Natural killer cell (primary cell): ENCODE data around the gene NIPAL4. TPM values are rescaled to one million over a fixed set of nuclear protein-coding genes. Genes with fewer than 3 reads are reported as not detected.

Experiments
- ATAC-seq, 3 donors: fragments of 150-1000 bp in 2 of 3; fragments of 200-7000 bp in 1 of 3; cut with Tn5 transposase; 1 replicate in 1 of 3; 2 replicates in 2 of 3; pipeline ENCODE4 v1.10.0; 2021; ENCODE audit warnings: mild to moderate bottlenecking in 2 of 3, moderate library complexity in 2 of 3
- DNase-seq, 2 donors: peaks; one replicate each; pipeline versions ENCODE4 v3.0.0 to v3.0.0-alpha.2; 2013 to 2021; ENCODE audit warnings: mixed read lengths in 1 of 2
- H3K27ac ChIP-seq: one replicate; pipeline ENCODE4 v1.5.1; 2013; ENCODE audit warnings: mild to moderate bottlenecking, low read length
- H3K27me3 ChIP-seq: one replicate; pipeline ENCODE4 v1.6.1; 2013; ENCODE audit warnings: low read length; ENCODE audit not compliant: control insufficient read depth, insufficient read depth
- H3K36me3 ChIP-seq: one replicate; pipeline ENCODE4 v1.6.1; 2013; ENCODE audit warnings: low read length; ENCODE audit not compliant: control insufficient read depth, insufficient read depth
- H3K4me1 ChIP-seq: one replicate; pipeline ENCODE4 v1.6.1; 2013; ENCODE audit warnings: low read length; ENCODE audit not compliant: control insufficient read depth, insufficient read depth
- H3K4me3 ChIP-seq: one replicate; pipeline ENCODE4 v1.5.1; 2013; ENCODE audit warnings: low read length
- H3K9me3 ChIP-seq: one replicate; pipeline ENCODE4 v1.6.1; 2013; ENCODE audit warnings: low read length; ENCODE audit not compliant: control insufficient read depth, insufficient read depth
- H3K27ac Mint-ChIP-seq, 2 donors: one replicate each; pipeline ENCODE4 v1.8.0; 2022; ENCODE audit warnings: mild to moderate bottlenecking in 2 of 2, mixed read lengths in 2 of 2, moderate library complexity in 1 of 2
- H3K27me3 Mint-ChIP-seq, 2 donors: one replicate each; pipeline ENCODE4 v1.8.0; 2022; ENCODE audit warnings: low read depth in 2 of 2, mixed read lengths in 2 of 2
- H3K36me3 Mint-ChIP-seq: one replicate; pipeline ENCODE4 v1.8.0; 2022; ENCODE audit warnings: mixed read lengths
- H3K4me1 Mint-ChIP-seq, 2 donors: one replicate each; pipeline ENCODE4 v1.8.0; 2022; ENCODE audit warnings: mixed read lengths in 2 of 2
- H3K4me3 Mint-ChIP-seq: one replicate; pipeline ENCODE4 v1.8.0; 2022; ENCODE audit warnings: mild to moderate bottlenecking, moderate library complexity, mixed read lengths
- H3K9me3 Mint-ChIP-seq, 2 donors: one replicate each; pipeline ENCODE4 v1.8.0; 2022; ENCODE audit warnings: mixed read lengths in 2 of 2
- CTCF ChIP-seq: fragments of 200-600 bp; IDR thresholded peaks from one replicate; pipeline ENCODE4 v1.8.0; 2022; ENCODE audit warnings: antibody characterized with exemption
- WGBS: methylation state at CpG from one replicate; pipeline ENCODE4 v1.1.7; 2013; ENCODE audit warnings: missing lambda C conversion rate; ENCODE audit not compliant: insufficient coverage; 5-methylcytosine and 5-hydroxymethylcytosine counted together
- intact Hi-C: fragments of 100-400 bp; cut with micrococcal nuclease; formaldehyde crosslinking; loops from one replicate; pipeline ENCODE4 v1.14.2; 2022
- total RNA-seq, 4 donors: library from RNA; stranded (reverse); fragments of 120-200 nt in 1 of 4; gene quantifications; one replicate each; pipeline versions ENCODE4 v1.2.3 to v1.2.4, GENCODE V29; 2013 to 2022

Gene NIPAL4
- total RNA-seq, 3 donors from 2014 or later (not counting 1 experiment from before 2014, with no cell fraction given): 0.39 to 1.3 TPM; not detected in 1

GRCh38 chr5:157431544-157432200, 28.3 kb upstream of the NIPAL4 start:
- Histone ChIP-seq H3K27ac (no peak overlapping the region), H3K27me3 (no peaks in the 10 kb centered on the region), H3K4me1 (no peaks in the 10 kb centered on the region), H3K4me3 (no peak overlapping the region), H3K36me3 (no peaks in the 10 kb centered on the region), H3K9me3 (no peaks in the 10 kb centered on the region)
- Mint-ChIP-seq H3K4me1 (no peaks in the 10 kb centered on the region), H3K4me3 (no peak overlapping the region), H3K36me3 (no peaks in the 10 kb centered on the region), H3K27me3 (peaks cover 18 to 53% of the 10 kb centered on the region in 2 donors), H3K9me3 (no peaks in the 10 kb centered on the region), H3K27ac (no peak overlapping the region)
- ATAC-seq (peak; percentile 80 to 83 (median 82)), DNase-seq (peak in 1 of 2 donors; percentile 73)
- intact Hi-C loops: loop anchor here (1.0 to 10.0 kb wide), 2 partner anchors 283 to 312 kb away; partner anchors contain the start of gene LSM11
- WGBS: 59% methylated on average over 4 of the region's 4 CpGs
- TF ChIP-seq CTCF: peak; percentile 56

- Histone ChIP-seq H3K9me3 (no peaks in the 10 kb centered on the region), H3K27ac (no peak overlapping the region), H3K36me3 (no peaks in the 10 kb centered on the region), H3K4me3 (no peak overlapping the region), H3K4me1 (no peaks in the 10 kb centered on the region), H3K27me3 (no peaks in the 10 kb centered on the region)
- DNase-seq (no peak), ATAC-seq (no peak)
- peaks cover 9 to 34% of the 10 kb centered on the region in 2 donors for H3K27me3 Mint-ChIP-seq
- no peak overlapping the region for H3K27ac Mint-ChIP-seq
- no peaks in the 10 kb centered on the region for H3K9me3 Mint-ChIP-seq
- no peaks in the 10 kb centered on the region for H3K36me3 Mint-ChIP-seq
- 92% methylated on average over 4 of the region's 4 CpGs for WGBS
- no peak for TF ChIP-seq CTCF
- intact Hi-C loops: loop anchor here (10.0 kb wide), 1 partner anchor 281 kb away; no protein-coding TSS in a partner anchor
- H3K4me1 Mint-ChIP-seq: no peaks in the 10 kb centered on the region
- no peak overlapping the region for H3K4me3 Mint-ChIP-seq
Measured at GRCh38 chr5:157434096-157434495, 25.9 kb upstream of the NIPAL4 start.

- H3K27ac ChIP-seq: no peak overlapping the region
- 90% methylated on average over 6 of the region's 7 CpGs for WGBS
- H3K9me3 ChIP-seq: no peaks in the 10 kb centered on the region
- H3K4me1 ChIP-seq: no peaks in the 10 kb centered on the region
- no peak for TF ChIP-seq CTCF
- H3K9me3 Mint-ChIP-seq: no peaks in the 10 kb centered on the region
- ATAC-seq (no peak), DNase-seq (no peak)
- H3K4me1 Mint-ChIP-seq: no peaks in the 10 kb centered on the region
- H3K27ac Mint-ChIP-seq: no peak overlapping the region
- H3K27me3 ChIP-seq: no peaks in the 10 kb centered on the region
- no peak overlapping the region for H3K4me3 ChIP-seq
- no peak overlapping the region for H3K4me3 Mint-ChIP-seq
- intact Hi-C loops: no loop called here
- H3K36me3 Mint-ChIP-seq: no peaks in the 10 kb centered on the region
- H3K27me3 Mint-ChIP-seq: peaks cover 11% of the 10 kb centered on the region in 2 donors
- no peaks in the 10 kb centered on the region for H3K36me3 ChIP-seq
Measured at GRCh38 chr5:157443041-157443549, 16.9 kb upstream of the NIPAL4 start.
